Ishikawa (cell line): ENCODE measurements around the gene CAMTA1.

Source experiments
- CEBPB ChIP-seq: IDR thresholded peaks from 2 replicates; pipeline ENCODE4 v1.6.1; 2012
- CREB1 ChIP-seq: IDR thresholded peaks from 2 replicates; pipeline ENCODE4 v1.6.1; 2012; ENCODE audit warnings: low read depth
- EGR1 ChIP-seq: IDR thresholded peaks from 2 replicates; pipeline ENCODE4 v1.6.1; 2012
- EP300 ChIP-seq: IDR thresholded peaks from 2 replicates; pipeline ENCODE4 v1.6.1; 2012; ENCODE audit warnings: borderline replicate concordance
- FOXM1 ChIP-seq: IDR thresholded peaks from 2 replicates; pipeline ENCODE4 v1.6.1; 2012; ENCODE audit warnings: low read depth, borderline replicate concordance
- NFIC ChIP-seq: IDR thresholded peaks from 2 replicates; pipeline ENCODE4 v1.6.1; 2012
- RAD21 ChIP-seq: IDR thresholded peaks from 2 replicates; pipeline ENCODE4 v1.6.1; 2012; ENCODE audit warnings: low read depth
- TAF1 ChIP-seq: IDR thresholded peaks from 2 replicates; pipeline ENCODE4 v1.6.1; 2012; ENCODE audit warnings: low read depth, mild to moderate bottlenecking
- TCF12 ChIP-seq: IDR thresholded peaks from 2 replicates; pipeline ENCODE4 v1.6.1; 2012; ENCODE audit warnings: low read depth
- TEAD4 ChIP-seq: IDR thresholded peaks from 2 replicates; pipeline ENCODE4 v1.6.1; 2012
- YY1 ChIP-seq: IDR thresholded peaks from 2 replicates; pipeline ENCODE4 v1.6.1; 2012; ENCODE audit warnings: low read depth
- ZBTB7A ChIP-seq: IDR thresholded peaks from 2 replicates; pipeline ENCODE4 v1.6.1; 2012; ENCODE audit warnings: low read depth
- TF ChIP-seq, protein P1 (sequence below): IDR thresholded peaks from 2 replicates; pipeline ENCODE4 v1.6.1; 2012
- TF ChIP-seq, protein P2 (sequence below): IDR thresholded peaks from 2 replicates; pipeline ENCODE4 v1.6.1; 2012; ENCODE audit warnings: low read depth, mild to moderate bottlenecking
- TF ChIP-seq, protein P3 (sequence below): IDR thresholded peaks from 2 replicates; pipeline ENCODE4 v1.6.1; 2012

The CAMTA1 gene

DNA sequence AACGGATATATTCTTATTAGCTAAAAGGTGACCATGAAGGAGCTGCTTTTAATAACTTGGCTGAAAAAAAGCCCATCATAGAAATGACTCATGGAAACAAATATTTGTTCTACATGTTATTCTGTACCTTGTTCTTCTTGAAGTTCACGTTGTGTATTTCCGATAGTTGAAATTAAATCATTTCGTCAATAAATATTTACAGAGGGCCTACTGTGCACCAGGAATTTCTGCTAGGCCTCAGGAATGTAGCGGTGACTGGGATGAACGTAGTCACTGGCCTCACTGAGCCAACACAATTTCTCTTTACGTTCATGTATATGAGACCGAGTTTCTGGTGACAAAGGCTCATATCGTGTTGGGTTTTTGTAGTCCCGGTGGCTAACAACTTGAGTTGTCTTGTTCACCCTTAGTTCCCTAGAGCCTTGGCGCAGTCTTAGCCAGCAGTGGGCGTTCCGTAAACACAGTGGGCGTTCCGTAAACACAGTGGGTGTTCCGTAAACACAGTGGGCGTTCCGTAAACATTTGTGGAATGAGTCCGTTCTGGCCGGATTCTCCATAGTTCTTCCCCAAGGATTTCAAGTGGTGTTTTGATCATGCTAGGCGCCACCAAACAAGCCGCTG lies 932.6 kb downstream of the CAMTA1 start:
- TF ChIP-seq RAD21 (no peak), TCF12 (no peak), TEAD4 (no peak), TAF1 (no peak), EGR1 (no peak), NFIC (no peak), EP300 (no peak), ZBTB7A (no peak), YY1 (no peak), FOXM1 (no peak), CEBPB (no peak), CREB1 (no peak)
- TF ChIP-seq, protein P1, sequence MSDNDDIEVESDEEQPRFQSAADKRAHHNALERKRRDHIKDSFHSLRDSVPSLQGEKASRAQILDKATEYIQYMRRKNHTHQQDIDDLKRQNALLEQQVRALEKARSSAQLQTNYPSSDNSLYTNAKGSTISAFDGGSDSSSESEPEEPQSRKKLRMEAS: no peak
- TF ChIP-seq, protein P2, sequence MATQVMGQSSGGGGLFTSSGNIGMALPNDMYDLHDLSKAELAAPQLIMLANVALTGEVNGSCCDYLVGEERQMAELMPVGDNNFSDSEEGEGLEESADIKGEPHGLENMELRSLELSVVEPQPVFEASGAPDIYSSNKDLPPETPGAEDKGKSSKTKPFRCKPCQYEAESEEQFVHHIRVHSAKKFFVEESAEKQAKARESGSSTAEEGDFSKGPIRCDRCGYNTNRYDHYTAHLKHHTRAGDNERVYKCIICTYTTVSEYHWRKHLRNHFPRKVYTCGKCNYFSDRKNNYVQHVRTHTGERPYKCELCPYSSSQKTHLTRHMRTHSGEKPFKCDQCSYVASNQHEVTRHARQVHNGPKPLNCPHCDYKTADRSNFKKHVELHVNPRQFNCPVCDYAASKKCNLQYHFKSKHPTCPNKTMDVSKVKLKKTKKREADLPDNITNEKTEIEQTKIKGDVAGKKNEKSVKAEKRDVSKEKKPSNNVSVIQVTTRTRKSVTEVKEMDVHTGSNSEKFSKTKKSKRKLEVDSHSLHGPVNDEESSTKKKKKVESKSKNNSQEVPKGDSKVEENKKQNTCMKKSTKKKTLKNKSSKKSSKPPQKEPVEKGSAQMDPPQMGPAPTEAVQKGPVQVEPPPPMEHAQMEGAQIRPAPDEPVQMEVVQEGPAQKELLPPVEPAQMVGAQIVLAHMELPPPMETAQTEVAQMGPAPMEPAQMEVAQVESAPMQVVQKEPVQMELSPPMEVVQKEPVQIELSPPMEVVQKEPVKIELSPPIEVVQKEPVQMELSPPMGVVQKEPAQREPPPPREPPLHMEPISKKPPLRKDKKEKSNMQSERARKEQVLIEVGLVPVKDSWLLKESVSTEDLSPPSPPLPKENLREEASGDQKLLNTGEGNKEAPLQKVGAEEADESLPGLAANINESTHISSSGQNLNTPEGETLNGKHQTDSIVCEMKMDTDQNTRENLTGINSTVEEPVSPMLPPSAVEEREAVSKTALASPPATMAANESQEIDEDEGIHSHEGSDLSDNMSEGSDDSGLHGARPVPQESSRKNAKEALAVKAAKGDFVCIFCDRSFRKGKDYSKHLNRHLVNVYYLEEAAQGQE: no peak
- TF ChIP-seq, protein P3, sequence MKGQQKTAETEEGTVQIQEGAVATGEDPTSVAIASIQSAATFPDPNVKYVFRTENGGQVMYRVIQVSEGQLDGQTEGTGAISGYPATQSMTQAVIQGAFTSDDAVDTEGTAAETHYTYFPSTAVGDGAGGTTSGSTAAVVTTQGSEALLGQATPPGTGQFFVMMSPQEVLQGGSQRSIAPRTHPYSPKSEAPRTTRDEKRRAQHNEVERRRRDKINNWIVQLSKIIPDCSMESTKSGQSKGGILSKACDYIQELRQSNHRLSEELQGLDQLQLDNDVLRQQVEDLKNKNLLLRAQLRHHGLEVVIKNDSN: no peak

DNA sequence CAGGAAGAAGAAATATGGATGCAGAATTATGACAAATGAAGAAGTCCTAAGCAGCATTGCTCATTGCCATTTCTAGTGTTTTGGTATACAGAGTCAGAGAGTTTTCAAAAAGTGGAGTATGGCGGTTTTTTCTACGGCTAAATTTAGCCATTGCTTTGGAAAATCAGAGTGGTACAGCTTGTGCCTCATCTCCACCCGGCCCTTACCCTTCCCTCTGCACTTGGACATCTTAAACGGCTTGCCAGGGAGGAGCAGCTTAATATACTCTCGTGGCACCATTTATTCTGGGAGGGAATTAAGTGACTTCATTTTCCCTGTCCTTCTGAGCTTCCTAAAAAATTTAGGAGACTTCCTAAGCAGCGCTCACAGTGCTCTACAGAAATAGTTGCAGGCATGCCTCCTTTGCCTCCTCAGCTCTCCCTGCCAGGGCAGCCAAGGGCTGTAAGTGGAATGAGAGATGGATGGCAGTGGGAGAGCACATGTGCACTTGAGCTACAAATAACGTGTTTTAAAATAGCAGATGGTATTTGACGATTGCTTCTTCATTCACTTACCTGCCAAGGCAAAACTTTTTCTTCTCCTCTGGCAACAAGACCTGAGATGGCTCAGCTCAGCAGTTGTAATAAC lies 934.3 kb downstream of the CAMTA1 start:
- TF ChIP-seq NFIC: no peak
- TF ChIP-seq, protein P2: no peak
- TF ChIP-seq FOXM1: no peak
- no peak for TF ChIP-seq YY1
- no peak for TF ChIP-seq EGR1
- TF ChIP-seq, protein P1: no peak
- no peak for TF ChIP-seq ZBTB7A
- no peak for TF ChIP-seq TCF12
- no peak for TF ChIP-seq RAD21
- no peak for TF ChIP-seq EP300
- TF ChIP-seq TEAD4: no peak
- no peak for TF ChIP-seq CEBPB
- no peak for TF ChIP-seq TAF1
- TF ChIP-seq, protein P3: no peak
- TF ChIP-seq CREB1: no peak

DNA sequence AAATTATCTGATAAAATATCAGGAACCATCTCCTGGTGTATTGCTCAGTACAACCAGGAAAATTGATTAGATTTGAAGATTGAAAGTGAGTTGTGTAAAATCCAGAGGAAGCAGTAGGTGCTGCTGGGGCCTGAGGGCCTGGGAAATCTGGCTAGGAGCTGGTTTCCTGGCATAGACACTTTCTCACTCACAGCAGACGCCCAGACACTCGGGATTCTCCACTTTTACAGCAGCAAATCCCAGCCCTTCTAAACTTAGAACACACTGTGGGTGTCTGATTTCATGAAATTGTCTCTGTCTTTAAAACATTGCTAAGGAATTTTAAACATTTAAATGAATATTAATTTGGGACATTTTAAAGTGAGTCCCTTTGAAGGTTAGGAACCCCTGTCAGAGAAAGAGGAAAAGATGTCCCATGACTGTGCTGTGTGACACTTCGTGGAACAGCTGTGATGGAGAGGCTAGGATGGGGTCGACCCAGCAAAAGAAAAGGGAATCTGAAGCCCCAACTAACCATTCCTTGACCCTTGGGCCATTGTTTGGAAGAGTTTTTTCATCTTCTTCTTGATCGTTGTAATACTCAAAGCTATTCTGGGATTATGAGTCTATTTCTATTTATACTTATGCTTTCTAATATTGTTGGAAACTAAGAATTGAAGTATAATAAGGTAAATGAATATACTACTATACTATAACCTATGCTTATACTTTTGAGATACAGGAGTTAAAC lies 936.9 kb downstream of the CAMTA1 start:
- no peak for TF ChIP-seq NFIC
- no peak for TF ChIP-seq TAF1
- no peak for TF ChIP-seq YY1
- TF ChIP-seq TCF12: no peak
- TF ChIP-seq EP300: no peak
- TF ChIP-seq CREB1: no peak
- no peak for TF ChIP-seq RAD21

DNA sequence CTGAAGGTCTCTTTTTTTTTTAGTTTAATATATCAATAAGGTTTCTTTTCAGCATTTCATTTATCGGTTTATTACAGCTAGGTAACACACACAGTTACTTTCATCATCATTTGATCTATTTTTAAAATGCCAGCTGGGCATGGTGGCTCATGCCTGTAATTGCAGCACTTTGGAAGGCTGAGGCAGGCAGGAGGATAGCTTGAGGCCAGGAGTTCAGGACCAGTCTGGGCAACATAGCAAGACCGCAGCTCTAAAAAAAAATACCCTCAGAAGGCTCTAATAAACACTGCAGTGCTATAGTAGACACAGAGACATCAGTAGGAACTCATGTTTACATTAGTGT lies 937.4 kb downstream of the CAMTA1 start:
- no peak for TF ChIP-seq ZBTB7A
- TF ChIP-seq, protein P1: no peak
- no peak for TF ChIP-seq FOXM1
- TF ChIP-seq, protein P3: no peak
- no peak for TF ChIP-seq YY1
- no peak for TF ChIP-seq TCF12
- TF ChIP-seq CREB1: no peak
- TF ChIP-seq CEBPB: no peak
- no peak for TF ChIP-seq EGR1
- TF ChIP-seq TEAD4: no peak
- no peak for TF ChIP-seq RAD21
- TF ChIP-seq, protein P2: no peak
- TF ChIP-seq NFIC: no peak
- no peak for TF ChIP-seq EP300
- no peak for TF ChIP-seq TAF1
